Transverse colon (tissue), 4 donors: ENCODE measurements around the gene TNS3. TPM values are rescaled to one million over a fixed set of nuclear protein-coding genes. Genes with fewer than 3 reads are reported as not detected.

Source experiments
- DNase-seq: peaks from one replicate; pipeline ENCODE4 v3.0.0-alpha.2; 2019
- H3K27ac ChIP-seq, 4 donors: fragments of 200-600 bp; sonication (generic); 2 replicates each; pipeline ENCODE4 v1.5.1; 2016 to 2018; ENCODE audit warnings: inconsistent platforms in 4 of 4
- H3K27me3 ChIP-seq: fragments of 200-600 bp; sonication (generic); 2 replicates; pipeline ENCODE4 v1.5.1; 2017; ENCODE audit warnings: inconsistent platforms
- H3K36me3 ChIP-seq, 4 donors: fragments of 200-600 bp; sonication (generic); 2 replicates each; pipeline ENCODE4 v1.5.1; 2017 to 2019; ENCODE audit warnings: inconsistent platforms in 4 of 4
- H3K4me1 ChIP-seq, 4 donors: fragments of 200-600 bp; sonication (generic); 2 replicates each; pipeline ENCODE4 v1.5.1; 2017 to 2020; ENCODE audit warnings: inconsistent platforms in 4 of 4
- H3K4me3 ChIP-seq, 4 donors: fragments of 200-600 bp; sonication (generic); 1 replicate in 1 of 4; 2 replicates in 3 of 4; pipeline versions ENCODE4 v1.5.1 to v1.6.1; 2017 to 2019; ENCODE audit warnings: inconsistent platforms in 4 of 4
- H3K9me3 ChIP-seq, 2 donors: fragments of 200-600 bp; sonication (generic); 2 replicates each; pipeline ENCODE4 v1.5.1; 2017 to 2019; ENCODE audit warnings: inconsistent platforms in 2 of 2
- EP300 ChIP-seq: sonication (generic); formaldehyde crosslinking; IDR thresholded peaks from one replicate; pipeline ENCODE4 v1.6.1; 2017; ENCODE audit warnings: antibody characterized with exemption, low read depth
- POLR2A ChIP-seq: fragments of 450-650 bp; IDR thresholded peaks from one replicate; pipeline ENCODE4 v1.6.1; 2016; ENCODE audit warnings: antibody characterized with exemption, mild to moderate bottlenecking, moderate library complexity
- POLR2AphosphoS5 ChIP-seq, 3 donors: sonication (generic); formaldehyde crosslinking; IDR thresholded peaks; one replicate each; pipeline ENCODE4 v1.6.1; 2016; ENCODE audit warnings: antibody characterized with exemption in 3 of 3
- WGBS, 2 donors: methylation state at CpG; one replicate each; pipeline ENCODE4 v1.1.5; 2018; ENCODE audit warnings: low coverage in 1 of 2; 5-methylcytosine and 5-hydroxymethylcytosine counted together
- in situ Hi-C, 4 donors: fragments of 200-750 bp; cut with MboI; loops; one replicate each; pipeline versions ENCODE4 v1.15.0 to v1.15.1; 2017; ENCODE audit warnings: low sequenced_read_pairs in 3 of 4, low pct_ligation_motif_present in 1 of 4, low pct_unique_long_range_greater_than_20kb in 1 of 4
- intact Hi-C: fragments of 100-400 bp; cut with DNase I; formaldehyde crosslinking; loops from one replicate; pipeline ENCODE4 v1.15.1; 2023; ENCODE audit warnings: low total_unique reads
- total RNA-seq, 4 donors: library from RNA; depleted of rRNA; stranded (reverse); fragments of >200 nt; gene quantifications; one replicate each; pipeline ENCODE4 v1.1.0, GENCODE V29; 2016
- TF ChIP-seq, protein P1 (sequence below), 5 experiments: fragments of 200-600 bp in 3 of 5; fragments of 450-650 bp in 2 of 5; sonication (generic) in 3 of 5; IDR thresholded peaks; 1 replicate in 2 of 5; 2 replicates in 3 of 5; pipeline ENCODE4 v1.5.1; 2016 to 2017; ENCODE audit warnings: antibody characterized with exemption in 5 of 5, inconsistent platforms in 3 of 5, mild to moderate bottlenecking in 2 of 5, moderate library complexity in 1 of 5

The TNS3 gene
- total RNA-seq, 4 donors from 2014 or later: 58.5 to 104 (median 72.7) TPM

DNA sequence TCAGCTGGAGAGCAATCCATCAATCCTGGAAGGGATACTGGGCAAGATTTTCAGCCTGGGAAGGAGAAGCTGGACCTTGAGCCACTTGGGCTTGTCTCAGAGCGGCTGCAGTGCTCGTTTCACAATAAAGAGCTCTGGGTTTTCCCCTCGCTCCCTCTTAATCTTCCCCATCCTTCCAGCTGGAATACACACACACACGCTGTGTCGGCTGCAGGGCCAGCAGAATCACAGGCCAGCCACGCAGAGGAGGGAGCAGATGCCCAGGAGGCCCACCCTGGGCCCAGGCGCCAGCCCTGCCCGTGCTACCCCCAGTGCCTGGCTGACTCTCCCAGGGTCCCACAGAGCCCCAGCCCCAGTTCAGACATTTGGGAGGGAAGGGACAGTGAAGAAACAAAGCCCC lies 255.1 kb downstream of the TNS3 start:
- H3K9me3 ChIP-seq: no peaks in the 10 kb centered on the region
- in situ Hi-C loops (no loop called here), intact Hi-C loops (no loop called here)
- H3K4me3 ChIP-seq: no peak overlapping the region
- WGBS, 2 donors: 53% methylated on average over 8 of the region's 8 CpGs; no CpG with 5 or more reads in 1 of the 2 donors
- H3K4me1 ChIP-seq: peaks cover 26 to 47% (median 35%) of the 10 kb centered on the region in 4 donors
- no peaks in the 10 kb centered on the region for H3K36me3 ChIP-seq
- H3K27ac ChIP-seq: peak overlapping the region; percentile 60 to 88 (median 83)
- no peaks in the 10 kb centered on the region for H3K27me3 ChIP-seq
- no peak for DNase-seq
- TF ChIP-seq POLR2AphosphoS5 (IDR thresholded peaks at IDR 0.05) (peak in 1 of 3 donors; percentile 10), POLR2A (no peak)
- TF ChIP-seq, protein P1, sequence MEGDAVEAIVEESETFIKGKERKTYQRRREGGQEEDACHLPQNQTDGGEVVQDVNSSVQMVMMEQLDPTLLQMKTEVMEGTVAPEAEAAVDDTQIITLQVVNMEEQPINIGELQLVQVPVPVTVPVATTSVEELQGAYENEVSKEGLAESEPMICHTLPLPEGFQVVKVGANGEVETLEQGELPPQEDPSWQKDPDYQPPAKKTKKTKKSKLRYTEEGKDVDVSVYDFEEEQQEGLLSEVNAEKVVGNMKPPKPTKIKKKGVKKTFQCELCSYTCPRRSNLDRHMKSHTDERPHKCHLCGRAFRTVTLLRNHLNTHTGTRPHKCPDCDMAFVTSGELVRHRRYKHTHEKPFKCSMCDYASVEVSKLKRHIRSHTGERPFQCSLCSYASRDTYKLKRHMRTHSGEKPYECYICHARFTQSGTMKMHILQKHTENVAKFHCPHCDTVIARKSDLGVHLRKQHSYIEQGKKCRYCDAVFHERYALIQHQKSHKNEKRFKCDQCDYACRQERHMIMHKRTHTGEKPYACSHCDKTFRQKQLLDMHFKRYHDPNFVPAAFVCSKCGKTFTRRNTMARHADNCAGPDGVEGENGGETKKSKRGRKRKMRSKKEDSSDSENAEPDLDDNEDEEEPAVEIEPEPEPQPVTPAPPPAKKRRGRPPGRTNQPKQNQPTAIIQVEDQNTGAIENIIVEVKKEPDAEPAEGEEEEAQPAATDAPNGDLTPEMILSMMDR (IDR thresholded peaks at IDR 0.05): no peak

- intact Hi-C loops (no loop called here), in situ Hi-C loops (no loop called here)
- H3K4me1 ChIP-seq: peaks cover 26 to 47% (median 35%) of the 10 kb centered on the region in 4 donors
- no peaks in the 10 kb centered on the region for H3K9me3 ChIP-seq
- TF ChIP-seq, protein P1 (IDR thresholded peaks at IDR 0.05): no peak
- no peak for TF ChIP-seq POLR2AphosphoS5 (IDR thresholded peaks at IDR 0.05)
- no peak for TF ChIP-seq EP300
- no peak for TF ChIP-seq POLR2A
- WGBS, 2 donors: 59% methylated on average over 2 of the region's 2 CpGs; no CpG with 5 or more reads in 1 of the 2 donors
- no peaks in the 10 kb centered on the region for H3K27me3 ChIP-seq
- H3K36me3 ChIP-seq: no peaks in the 10 kb centered on the region
- no peak for DNase-seq
- H3K27ac ChIP-seq: peak overlapping the region; percentile 60 to 88 (median 83)
- H3K4me3 ChIP-seq: no peak overlapping the region
Measured at GRCh38 chr7:47326220-47326619, 255.7 kb downstream of the TNS3 start.

DNA sequence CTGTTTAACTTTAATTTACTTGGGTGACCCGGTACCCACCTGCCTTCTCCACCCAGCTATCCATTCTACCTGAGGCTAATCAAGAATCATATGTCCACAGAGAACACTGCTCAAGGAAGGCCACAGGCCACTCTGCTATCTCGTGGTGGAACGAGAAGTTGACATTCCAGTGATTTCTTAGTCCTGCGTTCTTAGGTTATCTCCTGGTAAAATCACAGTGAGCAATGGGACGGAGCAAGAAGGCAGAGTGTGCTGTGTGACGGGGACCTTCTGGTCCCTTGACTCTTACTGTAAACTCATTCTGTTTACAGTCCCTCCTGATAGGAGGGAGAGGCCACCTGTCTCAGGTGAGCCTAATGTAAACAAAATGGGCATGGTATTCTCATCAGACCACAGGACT lies 256.6 kb downstream of the TNS3 start:
- Histone ChIP-seq H3K36me3 (peaks cover 0 to 6% (median 0%) of the 10 kb centered on the region in 4 donors), H3K27ac (peak overlapping the region; percentile 60 to 88 (median 83)), H3K4me1 (peaks cover 26 to 47% (median 35%) of the 10 kb centered on the region in 4 donors), H3K27me3 (no peaks in the 10 kb centered on the region), H3K4me3 (no peak overlapping the region), H3K9me3 (no peaks in the 10 kb centered on the region)
- in situ Hi-C loops: no loop called here
- no peak for DNase-seq
- WGBS, 2 donors: 66 to 74% methylated on average over 5 to 6 of the region's 6 CpGs
- intact Hi-C loops: no loop called here
- TF ChIP-seq EP300 (no peak), POLR2AphosphoS5 (IDR thresholded peaks at IDR 0.05) (no peak), POLR2A (no peak)
- TF ChIP-seq, protein P1 (IDR thresholded peaks at IDR 0.05): no peak

DNA sequence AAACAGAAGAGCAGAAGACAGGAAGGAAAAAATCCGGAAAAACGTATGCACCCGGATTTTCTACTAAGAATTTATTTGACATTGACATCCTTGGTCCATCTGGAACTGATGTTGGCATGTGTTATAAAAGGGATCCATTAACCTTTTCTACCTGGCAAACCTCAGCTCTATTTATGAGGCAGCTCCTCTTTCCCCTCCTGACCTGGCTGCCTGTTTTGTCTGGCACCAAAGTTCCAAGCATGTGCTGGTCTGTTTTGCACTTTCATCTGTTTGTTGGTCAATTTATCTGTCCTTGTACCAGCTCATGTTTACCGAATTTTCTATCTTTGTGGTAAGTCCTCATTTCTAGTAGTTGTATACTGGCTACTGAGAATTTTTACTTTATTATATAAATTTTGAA lies 258.0 kb downstream of the TNS3 start:
- in situ Hi-C loops: no loop called here
- peaks cover 20 to 37% (median 33%) of the 10 kb centered on the region in 4 donors for H3K4me1 ChIP-seq
- intact Hi-C loops: no loop called here
- H3K27ac ChIP-seq: no peak overlapping the region
- TF ChIP-seq POLR2AphosphoS5 (IDR thresholded peaks at IDR 0.05) (no peak), EP300 (no peak), POLR2A (no peak)
- TF ChIP-seq, protein P1 (IDR thresholded peaks at IDR 0.05): no peak
- WGBS, 2 donors: 83 to 86% methylated on average over 4 of the region's 4 CpGs
- H3K36me3 ChIP-seq: peaks cover 0 to 6% (median 0%) of the 10 kb centered on the region in 4 donors
- DNase-seq: no peak
- H3K9me3 ChIP-seq: no peaks in the 10 kb centered on the region
- H3K4me3 ChIP-seq: no peak overlapping the region
- no peaks in the 10 kb centered on the region for H3K27me3 ChIP-seq
